ENCODE data around the gene OR10A5.

DNA sequence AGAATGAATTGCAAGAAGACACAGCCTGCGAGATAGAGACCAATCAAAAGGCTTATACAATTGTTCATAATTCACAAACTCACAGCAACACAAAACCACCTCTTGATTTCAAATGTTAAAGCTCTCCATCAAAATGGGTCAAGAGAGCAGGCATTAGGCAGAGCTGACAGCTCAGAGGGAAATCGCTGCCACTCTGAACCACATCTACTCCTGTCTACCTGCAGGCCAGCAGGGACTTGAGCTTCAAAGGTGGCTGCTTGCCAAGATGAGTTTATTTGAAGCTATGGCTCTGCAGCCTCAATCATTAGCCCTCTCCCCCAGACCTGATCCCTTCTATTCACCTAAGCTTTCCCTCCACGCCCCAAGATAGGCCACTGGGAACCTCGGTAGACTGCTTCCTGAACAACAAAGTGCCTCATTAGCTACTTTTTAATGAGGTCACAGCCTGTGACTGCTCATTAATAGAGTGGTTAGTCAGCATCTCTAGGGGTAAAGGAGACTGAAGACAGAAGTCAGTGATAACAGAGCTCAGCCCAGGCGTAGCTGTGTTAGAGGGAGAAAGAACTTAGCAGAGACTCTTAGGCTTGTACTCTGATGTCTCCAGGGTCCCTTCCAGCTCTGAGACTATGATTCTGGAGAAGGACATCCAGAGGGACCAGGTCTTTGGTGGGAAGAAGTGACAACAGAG is 21.2 kb upstream of the OR10A5 start:
- TF ChIP-seq, protein P1, sequence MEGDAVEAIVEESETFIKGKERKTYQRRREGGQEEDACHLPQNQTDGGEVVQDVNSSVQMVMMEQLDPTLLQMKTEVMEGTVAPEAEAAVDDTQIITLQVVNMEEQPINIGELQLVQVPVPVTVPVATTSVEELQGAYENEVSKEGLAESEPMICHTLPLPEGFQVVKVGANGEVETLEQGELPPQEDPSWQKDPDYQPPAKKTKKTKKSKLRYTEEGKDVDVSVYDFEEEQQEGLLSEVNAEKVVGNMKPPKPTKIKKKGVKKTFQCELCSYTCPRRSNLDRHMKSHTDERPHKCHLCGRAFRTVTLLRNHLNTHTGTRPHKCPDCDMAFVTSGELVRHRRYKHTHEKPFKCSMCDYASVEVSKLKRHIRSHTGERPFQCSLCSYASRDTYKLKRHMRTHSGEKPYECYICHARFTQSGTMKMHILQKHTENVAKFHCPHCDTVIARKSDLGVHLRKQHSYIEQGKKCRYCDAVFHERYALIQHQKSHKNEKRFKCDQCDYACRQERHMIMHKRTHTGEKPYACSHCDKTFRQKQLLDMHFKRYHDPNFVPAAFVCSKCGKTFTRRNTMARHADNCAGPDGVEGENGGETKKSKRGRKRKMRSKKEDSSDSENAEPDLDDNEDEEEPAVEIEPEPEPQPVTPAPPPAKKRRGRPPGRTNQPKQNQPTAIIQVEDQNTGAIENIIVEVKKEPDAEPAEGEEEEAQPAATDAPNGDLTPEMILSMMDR (IDR thresholded peaks at IDR 0.05): no peak
- TF ChIP-seq, protein P2, sequence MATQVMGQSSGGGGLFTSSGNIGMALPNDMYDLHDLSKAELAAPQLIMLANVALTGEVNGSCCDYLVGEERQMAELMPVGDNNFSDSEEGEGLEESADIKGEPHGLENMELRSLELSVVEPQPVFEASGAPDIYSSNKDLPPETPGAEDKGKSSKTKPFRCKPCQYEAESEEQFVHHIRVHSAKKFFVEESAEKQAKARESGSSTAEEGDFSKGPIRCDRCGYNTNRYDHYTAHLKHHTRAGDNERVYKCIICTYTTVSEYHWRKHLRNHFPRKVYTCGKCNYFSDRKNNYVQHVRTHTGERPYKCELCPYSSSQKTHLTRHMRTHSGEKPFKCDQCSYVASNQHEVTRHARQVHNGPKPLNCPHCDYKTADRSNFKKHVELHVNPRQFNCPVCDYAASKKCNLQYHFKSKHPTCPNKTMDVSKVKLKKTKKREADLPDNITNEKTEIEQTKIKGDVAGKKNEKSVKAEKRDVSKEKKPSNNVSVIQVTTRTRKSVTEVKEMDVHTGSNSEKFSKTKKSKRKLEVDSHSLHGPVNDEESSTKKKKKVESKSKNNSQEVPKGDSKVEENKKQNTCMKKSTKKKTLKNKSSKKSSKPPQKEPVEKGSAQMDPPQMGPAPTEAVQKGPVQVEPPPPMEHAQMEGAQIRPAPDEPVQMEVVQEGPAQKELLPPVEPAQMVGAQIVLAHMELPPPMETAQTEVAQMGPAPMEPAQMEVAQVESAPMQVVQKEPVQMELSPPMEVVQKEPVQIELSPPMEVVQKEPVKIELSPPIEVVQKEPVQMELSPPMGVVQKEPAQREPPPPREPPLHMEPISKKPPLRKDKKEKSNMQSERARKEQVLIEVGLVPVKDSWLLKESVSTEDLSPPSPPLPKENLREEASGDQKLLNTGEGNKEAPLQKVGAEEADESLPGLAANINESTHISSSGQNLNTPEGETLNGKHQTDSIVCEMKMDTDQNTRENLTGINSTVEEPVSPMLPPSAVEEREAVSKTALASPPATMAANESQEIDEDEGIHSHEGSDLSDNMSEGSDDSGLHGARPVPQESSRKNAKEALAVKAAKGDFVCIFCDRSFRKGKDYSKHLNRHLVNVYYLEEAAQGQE (IDR thresholded peaks at IDR 0.05; ENCODE audit: insufficient read depth in 1 of 2, low read depth in 2 of 2, low read length in 1 of 2): no peak
- TF ChIP-seq POLR2AphosphoS5 (IDR thresholded peaks at IDR 0.05; ENCODE audit: low read depth, low read length) (no peak), SIN3A (IDR thresholded peaks at IDR 0.05; ENCODE audit: borderline replicate concordance, insufficient read depth, low read depth, low read length) (no peak)

Data from Panc1 (cell line).